ENCODE results near the gene CHTOP.

Gene CHTOP

GRCh38 chr1:153693466-153693865 is 59.6 kb downstream of the CHTOP start:
- DNase-seq: no peak

Measured in NCI-H187 (cell line).